ENCODE measurements around the gene NELFE.
"Not testable (repeated sequence)": the region's sequence is repeated elsewhere in the genome, so short reads cannot be mapped to it uniquely, and the experiment has no call there.

DNA sequence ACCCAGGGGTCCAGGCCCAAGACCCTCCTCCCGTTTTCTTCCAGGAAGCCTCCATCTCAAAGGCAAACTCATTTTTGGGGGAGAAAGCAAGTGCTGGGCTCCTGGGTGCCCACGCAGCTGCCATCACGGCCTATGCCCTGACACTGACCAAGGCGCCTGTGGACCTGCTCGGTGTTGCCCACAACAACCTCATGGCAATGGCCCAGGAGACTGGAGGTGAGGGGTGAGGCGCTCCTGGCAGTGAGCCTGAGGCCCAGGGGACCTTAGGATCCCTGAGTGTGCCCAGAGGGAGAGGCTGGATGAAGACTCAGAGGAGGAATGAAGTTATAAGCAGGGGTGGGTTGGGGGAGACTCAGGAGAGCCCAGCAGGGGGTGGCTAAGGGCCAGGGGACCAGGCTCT is 37.6 kb upstream of the NELFE start:
- TF ChIP-seq, protein P1, sequence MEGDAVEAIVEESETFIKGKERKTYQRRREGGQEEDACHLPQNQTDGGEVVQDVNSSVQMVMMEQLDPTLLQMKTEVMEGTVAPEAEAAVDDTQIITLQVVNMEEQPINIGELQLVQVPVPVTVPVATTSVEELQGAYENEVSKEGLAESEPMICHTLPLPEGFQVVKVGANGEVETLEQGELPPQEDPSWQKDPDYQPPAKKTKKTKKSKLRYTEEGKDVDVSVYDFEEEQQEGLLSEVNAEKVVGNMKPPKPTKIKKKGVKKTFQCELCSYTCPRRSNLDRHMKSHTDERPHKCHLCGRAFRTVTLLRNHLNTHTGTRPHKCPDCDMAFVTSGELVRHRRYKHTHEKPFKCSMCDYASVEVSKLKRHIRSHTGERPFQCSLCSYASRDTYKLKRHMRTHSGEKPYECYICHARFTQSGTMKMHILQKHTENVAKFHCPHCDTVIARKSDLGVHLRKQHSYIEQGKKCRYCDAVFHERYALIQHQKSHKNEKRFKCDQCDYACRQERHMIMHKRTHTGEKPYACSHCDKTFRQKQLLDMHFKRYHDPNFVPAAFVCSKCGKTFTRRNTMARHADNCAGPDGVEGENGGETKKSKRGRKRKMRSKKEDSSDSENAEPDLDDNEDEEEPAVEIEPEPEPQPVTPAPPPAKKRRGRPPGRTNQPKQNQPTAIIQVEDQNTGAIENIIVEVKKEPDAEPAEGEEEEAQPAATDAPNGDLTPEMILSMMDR (IDR thresholded peaks at IDR 0.05), result not testable (repeated sequence)
- TF ChIP-seq POLR2A (IDR thresholded peaks at IDR 0.05), result not testable (repeated sequence)
